ENCODE data around the gene ZNF296. TPM values are rescaled to one million over a fixed set of nuclear protein-coding genes. Genes with fewer than 3 reads are reported as not detected.

The ZNF296 gene
- total RNA-seq, 1 experiment from 2014 or later: 9.2 TPM

DNA sequence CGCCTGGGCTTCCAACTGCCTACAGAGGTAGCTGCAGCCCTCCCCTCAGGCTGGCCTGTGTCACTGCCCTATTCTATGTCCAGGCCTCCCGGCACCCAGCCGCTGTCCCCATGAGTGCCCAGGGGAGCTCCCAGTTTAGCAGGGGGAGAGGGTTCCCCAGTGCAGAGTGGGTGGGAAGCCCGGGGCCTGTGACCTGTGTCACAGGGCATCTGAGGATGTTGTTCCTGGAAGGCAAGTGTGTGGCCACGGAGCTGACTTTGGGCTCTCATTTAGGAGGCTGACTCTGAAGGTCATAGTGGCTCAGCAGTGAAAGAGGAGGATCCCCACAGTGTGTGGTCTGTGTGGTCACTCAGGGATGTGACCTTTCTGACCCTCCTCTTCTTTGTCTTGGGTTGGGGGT, 41.8 kb upstream of the ZNF296 start (continued):
- TF ChIP-seq, protein P1, sequence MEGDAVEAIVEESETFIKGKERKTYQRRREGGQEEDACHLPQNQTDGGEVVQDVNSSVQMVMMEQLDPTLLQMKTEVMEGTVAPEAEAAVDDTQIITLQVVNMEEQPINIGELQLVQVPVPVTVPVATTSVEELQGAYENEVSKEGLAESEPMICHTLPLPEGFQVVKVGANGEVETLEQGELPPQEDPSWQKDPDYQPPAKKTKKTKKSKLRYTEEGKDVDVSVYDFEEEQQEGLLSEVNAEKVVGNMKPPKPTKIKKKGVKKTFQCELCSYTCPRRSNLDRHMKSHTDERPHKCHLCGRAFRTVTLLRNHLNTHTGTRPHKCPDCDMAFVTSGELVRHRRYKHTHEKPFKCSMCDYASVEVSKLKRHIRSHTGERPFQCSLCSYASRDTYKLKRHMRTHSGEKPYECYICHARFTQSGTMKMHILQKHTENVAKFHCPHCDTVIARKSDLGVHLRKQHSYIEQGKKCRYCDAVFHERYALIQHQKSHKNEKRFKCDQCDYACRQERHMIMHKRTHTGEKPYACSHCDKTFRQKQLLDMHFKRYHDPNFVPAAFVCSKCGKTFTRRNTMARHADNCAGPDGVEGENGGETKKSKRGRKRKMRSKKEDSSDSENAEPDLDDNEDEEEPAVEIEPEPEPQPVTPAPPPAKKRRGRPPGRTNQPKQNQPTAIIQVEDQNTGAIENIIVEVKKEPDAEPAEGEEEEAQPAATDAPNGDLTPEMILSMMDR (IDR thresholded peaks at IDR 0.05 in 2 of 3, conservative IDR thresholded peaks at IDR 0.05 in 1 of 3; ENCODE audit: borderline replicate concordance in 1 of 3, insufficient read depth in 1 of 3, low read depth in 2 of 3, low read length in 2 of 3): no peak

DNA sequence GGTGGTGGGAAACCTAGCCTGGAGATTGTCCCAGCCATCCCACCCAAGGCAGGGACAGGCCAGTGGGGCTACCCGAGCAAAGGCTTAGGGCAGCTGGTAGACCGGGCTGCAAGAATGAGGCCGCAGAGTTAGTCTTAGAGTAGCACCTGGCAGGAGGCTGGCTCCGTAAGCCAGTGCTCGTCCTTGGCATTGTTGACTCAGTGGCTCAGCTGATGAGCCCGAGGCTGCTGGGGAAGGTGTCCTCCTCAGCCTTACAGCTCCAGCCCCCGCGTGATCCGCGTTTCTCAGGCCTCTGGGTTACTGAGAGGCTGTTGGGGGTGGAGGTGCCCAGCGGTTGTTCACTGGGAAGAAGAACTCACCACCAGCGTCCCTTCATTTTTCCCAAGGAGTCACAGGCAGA, 41.4 kb upstream of the ZNF296 start:
- Histone ChIP-seq H3K9ac (ENCODE audit: low read length) (no peak overlapping the region), H3K9me2 (ENCODE audit: insufficient read depth) (no peaks in the 10 kb centered on the region), H4K20me1 (ENCODE audit: insufficient read depth) (no peaks in the 10 kb centered on the region), H2AFZ (ENCODE audit: low read depth, low read length, poor library complexity, severe bottlenecking) (no peak overlapping the region), H3K27me3 (ENCODE audit: insufficient read depth, low read length) (no peaks in the 10 kb centered on the region), H3K27ac (ENCODE audit: low read depth, low read length) (no peak overlapping the region), H3K4me1 (ENCODE audit: control insufficient read depth in 1 of 2, insufficient read depth in 2 of 2, low read length in 2 of 2) (peaks cover 4 to 9% of the 10 kb centered on the region in 2 experiments; a peak in 2 of 4 replicates), H3K4me3 (replicated peaks in 1 of 2; ENCODE audit: low read depth in 1 of 2, low read length in 2 of 2) (no peak overlapping the region), H3K4me2 (ENCODE audit: low read length) (no peak overlapping the region), H3K36me3 (ENCODE audit: control insufficient read depth in 1 of 2, insufficient read depth in 2 of 2, low read length in 2 of 2) (no peaks in the 10 kb centered on the region), H3K79me2 (ENCODE audit: insufficient read depth, low read length) (peaks cover 83% of the 10 kb centered on the region), H3K9me3 (ENCODE audit: control insufficient read depth in 1 of 2, insufficient read depth in 1 of 2, low read depth in 1 of 2, low read length in 2 of 2) (no peaks in the 10 kb centered on the region)
- no peak for ATAC-seq
- no peak for DNase-seq (ENCODE audit: low read depth, low spot score)
- TF ChIP-seq, protein P2, sequence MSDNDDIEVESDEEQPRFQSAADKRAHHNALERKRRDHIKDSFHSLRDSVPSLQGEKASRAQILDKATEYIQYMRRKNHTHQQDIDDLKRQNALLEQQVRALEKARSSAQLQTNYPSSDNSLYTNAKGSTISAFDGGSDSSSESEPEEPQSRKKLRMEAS (IDR thresholded peaks at IDR 0.05): no peak
- TF ChIP-seq EZH2phosphoT487 (IDR thresholded peaks at IDR 0.05; ENCODE audit: borderline replicate concordance) (no peak), ELF1 (IDR thresholded peaks at IDR 0.05; ENCODE audit: borderline replicate concordance, low read depth) (no peak), ZNF274 (IDR thresholded peaks at IDR 0.05; ENCODE audit: low read depth, low read length) (no peak), FOSL1 (IDR thresholded peaks at IDR 0.05; ENCODE audit: low read depth) (no peak), POLR2AphosphoS5 (IDR thresholded peaks at IDR 0.05; ENCODE audit: low read depth, low read length) (no peak), CEBPB (IDR thresholded peaks at IDR 0.05; ENCODE audit: low read depth) (no peak)
- TF ChIP-seq, protein P3, sequence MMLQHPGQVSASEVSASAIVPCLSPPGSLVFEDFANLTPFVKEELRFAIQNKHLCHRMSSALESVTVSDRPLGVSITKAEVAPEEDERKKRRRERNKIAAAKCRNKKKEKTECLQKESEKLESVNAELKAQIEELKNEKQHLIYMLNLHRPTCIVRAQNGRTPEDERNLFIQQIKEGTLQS (IDR thresholded peaks at IDR 0.05): no peak
- ChIA-PET POLR2A (no interaction called here), CTCF (no interaction called here), RAD21 (ENCODE audit: low non-redundant PET in 1 of 2, low total read pairs in 2 of 2, uncharacterized antibody in 2 of 2, unreplicated experiment in 2 of 2) (no interaction called here)
- BruUV-seq (replicated peaks): no TSS peak
- intact Hi-C loops (cut with micrococcal nuclease): no loop called here

All from HCT116 (cell line).